A549 (cell line): Measurements from ENCODE around the gene BBLN. TPM values are rescaled to one million over a fixed set of nuclear protein-coding genes. Genes with fewer than 3 reads are reported as not detected.

Source experiments
- ATAC-seq, 2 experiments: fragments of 200-7000 bp in 1 of 2; fragments of >200 bp in 1 of 2; cut with Nextera tagmentation in 1 of 2; cut with Tn5 transposase in 1 of 2; 3 replicates each; pipeline versions ENCODE4 v1.8.0 to v1.9.1; 2018 to 2020; ENCODE audit warnings: mild to moderate bottlenecking in 1 of 2, moderate library complexity in 1 of 2
- CTCF ChIA-PET: fragments of 300-600 bp; sonication (Branson Sonifier 250); formaldehyde crosslinking; extraction: SDS; loops from one replicate; lab custom pipeline; 2021; ENCODE audit warnings: antibody characterized with exemption, inconsistent platforms; lab: Yijun Ruan, JAX
- POLR2A ChIA-PET: fragments of 350-600 bp; formaldehyde crosslinking; extraction: SDS; loops from one replicate; lab custom pipeline; 2021; ENCODE audit warnings: antibody characterized with exemption, inconsistent platforms; lab: Yijun Ruan, JAX
- DNase-seq, 2 experiments: peaks; one replicate each; pipeline versions ENCODE4 v3.0.0 to v3.0.0-alpha.2; 2011 to 2016; ENCODE audit warnings: low read depth in 1 of 2, low spot score in 1 of 2
- FAIRE-seq: peaks from 2 replicates; lab custom pipeline; 2011; peaks lifted over from hg19 to GRCh38; lab: Jason Lieb, UNC
- H3K27ac ChIP-seq, 2 experiments: fragments of >200 bp; sonication (Bioruptor Twin); formaldehyde crosslinking; 3 replicates each; pipeline ENCODE4 v1.5.1; 2016 to 2017
- H3K4me1 ChIP-seq: fragments of >200 bp; sonication (Bioruptor Twin); formaldehyde crosslinking; 3 replicates; pipeline ENCODE4 v1.6.1; 2016
- H3K4me2 ChIP-seq: fragments of >200 bp; sonication (Bioruptor Twin); formaldehyde crosslinking; 3 replicates; pipeline ENCODE4 v1.6.1; 2016
- H3K4me3 ChIP-seq: fragments of >200 bp; sonication (Bioruptor Twin); formaldehyde crosslinking; 3 replicates; pipeline ENCODE4 v1.5.1; 2016
- H3K9me3 ChIP-seq: fragments of >200 bp; sonication (Bioruptor Twin); formaldehyde crosslinking; 3 replicates; pipeline ENCODE4 v1.6.1; 2016
- CBX2 ChIP-seq: fragments of 200-600 bp; sonication (generic); IDR thresholded peaks from 2 replicates; pipeline ENCODE4 v1.6.1; 2016; ENCODE audit warnings: low read depth, mild to moderate bottlenecking, borderline replicate concordance
- CBX8 ChIP-seq: fragments of 200-600 bp; sonication (generic); IDR thresholded peaks from 2 replicates; pipeline ENCODE4 v1.6.1; 2016
- CHD2 ChIP-seq: fragments of 150-350 bp; IDR thresholded peaks from 2 replicates; pipeline ENCODE4 v1.6.1; 2014; ENCODE audit warnings: low read length; ENCODE audit not compliant: partially characterized antibody
- CHD4 ChIP-seq: fragments of 200-600 bp; sonication (generic); IDR thresholded peaks from 2 replicates; pipeline ENCODE4 v1.6.1; 2016; ENCODE audit warnings: antibody characterized with exemption, mild to moderate bottlenecking, borderline replicate concordance
- EHF ChIP-seq: fragments of 250-450 bp; sonication (Bioruptor Pico); IDR thresholded peaks from 2 replicates; pipeline ENCODE4 v1.5.0; 2020; ENCODE audit warnings: mild to moderate bottlenecking
- EHMT2 ChIP-seq: fragments of 200-600 bp; sonication (generic); IDR thresholded peaks from 2 replicates; pipeline ENCODE4 v1.6.1; 2016; ENCODE audit warnings: antibody characterized with exemption, low read depth, mild to moderate bottlenecking, moderate library complexity
- EP300 ChIP-seq, 2 experiments: fragments of >200 bp; sonication (Bioruptor Twin); formaldehyde crosslinking; IDR thresholded peaks; 2 replicates in 1 of 2; 3 replicates in 1 of 2; pipeline ENCODE4 v1.6.1; 2016 to 2017
- ESRRA ChIP-seq: fragments of 150-350 bp; IDR thresholded peaks from 2 replicates; pipeline ENCODE4 v1.6.1; 2014; ENCODE audit warnings: mild to moderate bottlenecking, low read length, borderline replicate concordance
- FOSB ChIP-seq: fragments of 250-450 bp; sonication (Bioruptor Pico); IDR thresholded peaks from 2 replicates; pipeline ENCODE4 v1.5.0; 2020; ENCODE audit warnings: mild to moderate bottlenecking, moderate library complexity
- FOSL2 ChIP-seq, 2 experiments: fragments of 450-650 bp in 1 of 2; fragments of >200 bp in 1 of 2; sonication (Bioruptor Twin) in 1 of 2; formaldehyde crosslinking; IDR thresholded peaks; 2 replicates each; pipeline versions ENCODE4 v1.5.0 to v1.6.1; 2016 to 2020; ENCODE audit warnings: mild to moderate bottlenecking in 1 of 2, moderate library complexity in 1 of 2
- GATA3 ChIP-seq: IDR thresholded peaks from 2 replicates; pipeline ENCODE4 v1.6.1; 2012; ENCODE audit warnings: borderline replicate concordance
- HDAC2 ChIP-seq: fragments of 200-600 bp; sonication (generic); IDR thresholded peaks from 2 replicates; pipeline ENCODE4 v1.6.1; 2016
- HOXA7 ChIP-seq: fragments of 250-450 bp; sonication (Bioruptor Pico); IDR thresholded peaks from 2 replicates; pipeline ENCODE4 v1.5.0; 2020; ENCODE audit warnings: mild to moderate bottlenecking, moderate library complexity
- HOXB13 ChIP-seq: fragments of 250-450 bp; sonication (Bioruptor Pico); IDR thresholded peaks from 2 replicates; pipeline ENCODE4 v1.5.0; 2020; ENCODE audit warnings: low read depth, mild to moderate bottlenecking, moderate library complexity
- JUN ChIP-seq, 2 experiments: fragments of >200 bp; sonication (Bioruptor Twin); formaldehyde crosslinking; IDR thresholded peaks; 2 replicates in 1 of 2; 3 replicates in 1 of 2; pipeline ENCODE4 v1.6.1; 2016 to 2017
- KDM5A ChIP-seq: fragments of 200-600 bp; sonication (generic); IDR thresholded peaks from 2 replicates; pipeline ENCODE4 v1.6.1; 2016; ENCODE audit warnings: antibody characterized with exemption, mild to moderate bottlenecking
- MAFK ChIP-seq: fragments of 450-650 bp; IDR thresholded peaks from 2 replicates; pipeline ENCODE4 v1.6.1; 2014; ENCODE audit not compliant: partially characterized antibody
- MYC ChIP-seq: IDR thresholded peaks from 2 replicates; pipeline ENCODE4 v1.6.1; 2012; ENCODE audit warnings: mild to moderate bottlenecking, inconsistent platforms, low read length, improper control_type of control experiment, borderline replicate concordance
- NFE2L2 ChIP-seq: fragments of 150-350 bp; conservative IDR thresholded peaks from 2 replicates; pipeline ENCODE4 v1.6.1; 2014; ENCODE audit warnings: low read length
- NR3C1 ChIP-seq: fragments of >200 bp; sonication (Bioruptor Twin); formaldehyde crosslinking; IDR thresholded peaks from 3 replicates; pipeline ENCODE4 v1.6.1; 2017
- POLR2AphosphoS2 ChIP-seq: conservative IDR thresholded peaks from 2 replicates; pipeline ENCODE4 v1.6.1; 2012; ENCODE audit warnings: low read length, improper control_type of control experiment, inconsistent platforms
- ZC3H11A ChIP-seq: fragments of 450-650 bp; IDR thresholded peaks from 2 replicates; pipeline ENCODE4 v1.6.1; 2014; ENCODE audit warnings: antibody characterized with exemption, mild to moderate bottlenecking
- WGBS: methylation state at CpG from one replicate; pipeline ENCODE4 v1.1.6; 2017; ENCODE audit errors: missing lambda C conversion rate; 5-methylcytosine and 5-hydroxymethylcytosine counted together
- polyA plus RNA-seq, 4 experiments: library from polyadenylated mRNA; depleted of rRNA in 3 of 4; stranded (reverse); fragments of >200 nt; fragmentation: RNase III in 1 of 4; extraction: RNeasy Plus Mini Kit Qiagen cat#74134 plus additional on column Dnase treatment in 1 of 4; gene quantifications; 2 replicates in 3 of 4; 3 replicates in 1 of 4; pipeline ENCODE4 v1.2.3, GENCODE V29; 2011 to 2017
- TF ChIP-seq, protein P1 (sequence below): IDR thresholded peaks from 2 replicates; pipeline ENCODE4 v1.6.1; 2012
- TF ChIP-seq, protein P2 (sequence below): IDR thresholded peaks from 2 replicates; pipeline ENCODE4 v1.6.1; 2012
- TF ChIP-seq, protein P3 (sequence below): fragments of >200 bp; sonication (Bioruptor Twin); formaldehyde crosslinking; IDR thresholded peaks from 2 replicates; pipeline ENCODE4 v1.6.1; 2016
- TF ChIP-seq, protein P4 (sequence below): fragments of 250-450 bp; sonication (Bioruptor Pico); IDR thresholded peaks from 2 replicates; pipeline ENCODE4 v1.5.0; 2021; ENCODE audit warnings: mild to moderate bottlenecking, moderate library complexity, borderline replicate concordance
- TF ChIP-seq, protein P5 (sequence below): fragments of 250-450 bp; sonication (Bioruptor Pico); IDR thresholded peaks from 2 replicates; pipeline ENCODE4 v1.5.0; 2020; ENCODE audit warnings: low read depth, mild to moderate bottlenecking, moderate library complexity
- TF ChIP-seq, protein P6 (sequence below): fragments of 200-600 bp; sonication (generic); IDR thresholded peaks from 2 replicates; pipeline ENCODE4 v1.6.1; 2016; ENCODE audit warnings: antibody characterized with exemption, mild to moderate bottlenecking, moderate library complexity

Gene BBLN
- polyA plus RNA-seq, 2 of the 4 experiments (the other 2 are of a cell fraction): 23.8 to 28.1 TPM

DNA sequence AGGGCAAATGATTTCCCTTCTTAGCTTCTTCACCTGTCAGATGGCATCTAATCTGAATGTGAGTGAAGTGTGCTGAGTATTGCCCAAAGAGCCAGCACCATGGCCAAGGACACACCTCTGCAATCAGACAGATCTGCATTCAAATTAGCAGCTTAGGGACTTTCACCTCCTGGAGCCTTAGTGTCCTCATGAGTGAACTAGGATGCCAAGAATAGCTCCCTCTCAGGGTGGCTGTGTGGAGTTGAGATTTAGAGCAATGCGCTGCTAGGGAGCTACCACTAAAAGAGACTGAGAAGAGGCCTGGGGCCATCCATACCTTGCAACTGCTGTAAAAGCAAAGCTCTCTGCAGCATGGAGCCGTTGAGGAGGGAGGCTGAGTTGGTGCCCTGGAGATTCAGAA, 29.9 kb downstream of the BBLN start:
- ChIA-PET CTCF (interaction anchor here (0.8 to 2.8 kb wide), 18 partner anchors 9 to 406 kb away, joined by 3 to 41 read pairs (median 3); partner anchors contain the start of gene DNM1), POLR2A (interaction anchor here (1.6 kb wide), 1 partner anchor 61 kb away, joined by 3 read pairs; no protein-coding TSS in a partner anchor)
- WGBS: 85% methylated on average over 2 of the region's 2 CpGs
- DNase-seq (no peak), FAIRE-seq (no peak), ATAC-seq (no peak)
- H3K27ac ChIP-seq: peak overlapping the region in 1 of 2 experiments; percentile 99; a peak in 1 of 6 replicates
- peaks cover 17% of the 10 kb centered on the region for H3K4me1 ChIP-seq
- H3K4me3 ChIP-seq: no peak overlapping the region; the same call in 2 of the 3 replicates
- H3K4me2 ChIP-seq: peak overlapping the region; percentile 94
- no peaks in the 10 kb centered on the region for H3K9me3 ChIP-seq
- no peak for TF ChIP-seq JUN (IDR thresholded peaks at IDR 0.05)
- no peak for TF ChIP-seq HOXB13 (CRISPR knock-in tag)
- TF ChIP-seq HDAC2: no peak
- TF ChIP-seq NFE2L2: no peak
- TF ChIP-seq HOXA7: no peak
- no peak for TF ChIP-seq CHD4
- TF ChIP-seq GATA3: no peak
- no peak for TF ChIP-seq CBX8
- TF ChIP-seq, protein P1, sequence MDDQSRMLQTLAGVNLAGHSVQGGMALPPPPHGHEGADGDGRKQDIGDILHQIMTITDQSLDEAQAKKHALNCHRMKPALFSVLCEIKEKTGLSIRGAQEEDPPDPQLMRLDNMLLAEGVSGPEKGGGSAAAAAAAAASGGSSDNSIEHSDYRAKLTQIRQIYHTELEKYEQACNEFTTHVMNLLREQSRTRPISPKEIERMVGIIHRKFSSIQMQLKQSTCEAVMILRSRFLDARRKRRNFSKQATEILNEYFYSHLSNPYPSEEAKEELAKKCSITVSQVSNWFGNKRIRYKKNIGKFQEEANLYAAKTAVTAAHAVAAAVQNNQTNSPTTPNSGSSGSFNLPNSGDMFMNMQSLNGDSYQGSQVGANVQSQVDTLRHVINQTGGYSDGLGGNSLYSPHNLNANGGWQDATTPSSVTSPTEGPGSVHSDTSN: no peak
- no peak for TF ChIP-seq ZC3H11A
- no peak for TF ChIP-seq FOSL2 (IDR thresholded peaks at IDR 0.05)
- TF ChIP-seq FOSL2 (CRISPR knock-in tag; IDR thresholded peaks at IDR 0.05): no peak
- TF ChIP-seq, protein P2, sequence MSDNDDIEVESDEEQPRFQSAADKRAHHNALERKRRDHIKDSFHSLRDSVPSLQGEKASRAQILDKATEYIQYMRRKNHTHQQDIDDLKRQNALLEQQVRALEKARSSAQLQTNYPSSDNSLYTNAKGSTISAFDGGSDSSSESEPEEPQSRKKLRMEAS: no peak
- no peak for TF ChIP-seq FOSB (CRISPR knock-in tag)
- TF ChIP-seq, protein P3, sequence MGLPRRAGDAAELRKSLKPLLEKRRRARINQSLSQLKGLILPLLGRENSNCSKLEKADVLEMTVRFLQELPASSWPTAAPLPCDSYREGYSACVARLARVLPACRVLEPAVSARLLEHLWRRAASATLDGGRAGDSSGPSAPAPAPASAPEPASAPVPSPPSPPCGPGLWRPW: no peak
- no peak for TF ChIP-seq EHMT2
- no peak for TF ChIP-seq NR3C1

DNA sequence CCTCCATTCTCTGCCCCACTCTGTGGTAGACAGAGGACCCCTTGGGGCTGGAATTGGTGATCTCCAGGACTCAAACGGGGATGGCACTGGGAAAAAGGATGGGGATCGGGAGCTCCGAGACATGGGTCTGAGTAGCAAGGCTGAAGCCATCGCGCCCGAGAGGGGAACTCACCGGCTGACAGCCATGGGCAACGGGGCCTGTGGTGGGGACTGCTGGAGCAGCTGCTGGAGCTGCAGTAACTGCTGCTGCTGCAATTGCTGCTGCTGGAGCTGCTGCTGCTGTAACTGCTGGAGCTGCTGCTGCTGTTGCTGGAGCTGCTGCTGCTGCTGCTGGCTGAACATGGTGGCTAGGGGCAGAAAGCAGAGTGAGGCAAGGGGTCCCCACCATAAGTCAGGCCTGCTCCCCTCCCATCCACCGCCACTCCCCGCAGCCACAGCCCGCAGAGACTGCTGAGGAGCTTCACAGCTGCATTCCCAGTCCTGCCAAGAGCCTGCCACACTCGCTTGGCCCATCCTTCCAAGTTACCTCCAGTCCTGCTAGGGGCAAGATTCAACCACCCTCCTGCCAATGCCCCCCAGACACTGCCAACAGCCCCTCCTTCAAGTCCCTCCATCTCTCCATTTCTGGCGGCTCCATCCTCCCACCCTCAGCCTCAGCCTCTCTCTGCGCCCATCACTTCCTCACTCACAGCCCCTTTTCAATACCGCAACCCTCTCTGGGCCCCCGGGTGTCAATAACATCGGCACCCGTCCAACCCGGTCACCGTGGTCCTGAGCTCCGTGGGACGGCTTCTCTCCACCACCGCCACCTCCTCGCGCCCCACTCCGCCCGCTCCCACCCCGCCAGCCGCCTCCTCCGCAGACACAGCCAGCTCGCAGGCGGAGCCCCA, 30.7 kb downstream of the BBLN start:
- no peak for FAIRE-seq
- CTCF ChIA-PET: interaction anchor here (0.7 to 2.8 kb wide), 23 partner anchors 9 to 406 kb away, joined by 3 to 41 read pairs (median 3); partner anchors contain the start of gene DNM1
- Histone ChIP-seq H3K4me3 (peak overlapping the region; percentile 86), H3K9me3 (no peaks in the 10 kb centered on the region), H3K27ac (peak overlapping the region; percentile 98 to 99), H3K4me1 (peaks cover 17% of the 10 kb centered on the region), H3K4me2 (peak overlapping the region; percentile 94)
- POLR2A ChIA-PET: interaction anchor here (0.9 to 1.6 kb wide), 2 partner anchors 62 to 151 kb away, joined by 3 read pairs; no protein-coding TSS in a partner anchor
- peak; percentile 1 to 41; a peak in 4 of 6 replicates for ATAC-seq
- 31% methylated on average over 23 of the region's 32 CpGs for WGBS
- no peak for DNase-seq
- TF ChIP-seq EHF (CRISPR knock-in tag) (no peak), KDM5A (no peak), MAFK (no peak), CHD2 (no peak), POLR2AphosphoS2 (no peak), ESRRA (no peak), EP300 (IDR thresholded peaks at IDR 0.05) (no peak), CBX2 (no peak), ZC3H11A (no peak), MYC (no peak)
- TF ChIP-seq, protein P4, sequence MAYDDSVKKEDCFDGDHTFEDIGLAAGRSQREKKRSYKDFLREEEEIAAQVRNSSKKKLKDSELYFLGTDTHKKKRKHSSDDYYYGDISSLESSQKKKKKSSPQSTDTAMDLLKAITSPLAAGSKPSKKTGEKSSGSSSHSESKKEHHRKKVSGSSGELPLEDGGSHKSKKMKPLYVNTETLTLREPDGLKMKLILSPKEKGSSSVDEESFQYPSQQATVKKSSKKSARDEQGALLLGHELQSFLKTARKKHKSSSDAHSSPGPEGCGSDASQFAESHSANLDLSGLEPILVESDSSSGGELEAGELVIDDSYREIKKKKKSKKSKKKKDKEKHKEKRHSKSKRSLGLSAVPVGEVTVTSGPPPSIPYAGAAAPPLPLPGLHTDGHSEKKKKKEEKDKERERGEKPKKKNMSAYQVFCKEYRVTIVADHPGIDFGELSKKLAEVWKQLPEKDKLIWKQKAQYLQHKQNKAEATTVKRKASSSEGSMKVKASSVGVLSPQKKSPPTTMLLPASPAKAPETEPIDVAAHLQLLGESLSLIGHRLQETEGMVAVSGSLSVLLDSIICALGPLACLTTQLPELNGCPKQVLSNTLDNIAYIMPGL (CRISPR knock-in tag): no peak
- TF ChIP-seq, protein P5, sequence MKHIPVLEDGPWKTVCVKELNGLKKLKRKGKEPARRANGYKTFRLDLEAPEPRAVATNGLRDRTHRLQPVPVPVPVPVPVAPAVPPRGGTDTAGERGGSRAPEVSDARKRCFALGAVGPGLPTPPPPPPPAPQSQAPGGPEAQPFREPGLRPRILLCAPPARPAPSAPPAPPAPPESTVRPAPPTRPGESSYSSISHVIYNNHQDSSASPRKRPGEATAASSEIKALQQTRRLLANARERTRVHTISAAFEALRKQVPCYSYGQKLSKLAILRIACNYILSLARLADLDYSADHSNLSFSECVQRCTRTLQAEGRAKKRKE (CRISPR knock-in tag): no peak
- TF ChIP-seq, protein P2: no peak
- TF ChIP-seq, protein P6, sequence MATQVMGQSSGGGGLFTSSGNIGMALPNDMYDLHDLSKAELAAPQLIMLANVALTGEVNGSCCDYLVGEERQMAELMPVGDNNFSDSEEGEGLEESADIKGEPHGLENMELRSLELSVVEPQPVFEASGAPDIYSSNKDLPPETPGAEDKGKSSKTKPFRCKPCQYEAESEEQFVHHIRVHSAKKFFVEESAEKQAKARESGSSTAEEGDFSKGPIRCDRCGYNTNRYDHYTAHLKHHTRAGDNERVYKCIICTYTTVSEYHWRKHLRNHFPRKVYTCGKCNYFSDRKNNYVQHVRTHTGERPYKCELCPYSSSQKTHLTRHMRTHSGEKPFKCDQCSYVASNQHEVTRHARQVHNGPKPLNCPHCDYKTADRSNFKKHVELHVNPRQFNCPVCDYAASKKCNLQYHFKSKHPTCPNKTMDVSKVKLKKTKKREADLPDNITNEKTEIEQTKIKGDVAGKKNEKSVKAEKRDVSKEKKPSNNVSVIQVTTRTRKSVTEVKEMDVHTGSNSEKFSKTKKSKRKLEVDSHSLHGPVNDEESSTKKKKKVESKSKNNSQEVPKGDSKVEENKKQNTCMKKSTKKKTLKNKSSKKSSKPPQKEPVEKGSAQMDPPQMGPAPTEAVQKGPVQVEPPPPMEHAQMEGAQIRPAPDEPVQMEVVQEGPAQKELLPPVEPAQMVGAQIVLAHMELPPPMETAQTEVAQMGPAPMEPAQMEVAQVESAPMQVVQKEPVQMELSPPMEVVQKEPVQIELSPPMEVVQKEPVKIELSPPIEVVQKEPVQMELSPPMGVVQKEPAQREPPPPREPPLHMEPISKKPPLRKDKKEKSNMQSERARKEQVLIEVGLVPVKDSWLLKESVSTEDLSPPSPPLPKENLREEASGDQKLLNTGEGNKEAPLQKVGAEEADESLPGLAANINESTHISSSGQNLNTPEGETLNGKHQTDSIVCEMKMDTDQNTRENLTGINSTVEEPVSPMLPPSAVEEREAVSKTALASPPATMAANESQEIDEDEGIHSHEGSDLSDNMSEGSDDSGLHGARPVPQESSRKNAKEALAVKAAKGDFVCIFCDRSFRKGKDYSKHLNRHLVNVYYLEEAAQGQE: no peak
